GM19455 (cell line): ENCODE measurements around the gene BAHD1.

Experiments
- ATAC-seq: cut with Tn5 transposase; IDR thresholded peaks from one replicate; pipeline ENCODE4 v1.9.1; 2021; ENCODE audit not compliant: unreplicated experiment

BAHD1 gene

DNA sequence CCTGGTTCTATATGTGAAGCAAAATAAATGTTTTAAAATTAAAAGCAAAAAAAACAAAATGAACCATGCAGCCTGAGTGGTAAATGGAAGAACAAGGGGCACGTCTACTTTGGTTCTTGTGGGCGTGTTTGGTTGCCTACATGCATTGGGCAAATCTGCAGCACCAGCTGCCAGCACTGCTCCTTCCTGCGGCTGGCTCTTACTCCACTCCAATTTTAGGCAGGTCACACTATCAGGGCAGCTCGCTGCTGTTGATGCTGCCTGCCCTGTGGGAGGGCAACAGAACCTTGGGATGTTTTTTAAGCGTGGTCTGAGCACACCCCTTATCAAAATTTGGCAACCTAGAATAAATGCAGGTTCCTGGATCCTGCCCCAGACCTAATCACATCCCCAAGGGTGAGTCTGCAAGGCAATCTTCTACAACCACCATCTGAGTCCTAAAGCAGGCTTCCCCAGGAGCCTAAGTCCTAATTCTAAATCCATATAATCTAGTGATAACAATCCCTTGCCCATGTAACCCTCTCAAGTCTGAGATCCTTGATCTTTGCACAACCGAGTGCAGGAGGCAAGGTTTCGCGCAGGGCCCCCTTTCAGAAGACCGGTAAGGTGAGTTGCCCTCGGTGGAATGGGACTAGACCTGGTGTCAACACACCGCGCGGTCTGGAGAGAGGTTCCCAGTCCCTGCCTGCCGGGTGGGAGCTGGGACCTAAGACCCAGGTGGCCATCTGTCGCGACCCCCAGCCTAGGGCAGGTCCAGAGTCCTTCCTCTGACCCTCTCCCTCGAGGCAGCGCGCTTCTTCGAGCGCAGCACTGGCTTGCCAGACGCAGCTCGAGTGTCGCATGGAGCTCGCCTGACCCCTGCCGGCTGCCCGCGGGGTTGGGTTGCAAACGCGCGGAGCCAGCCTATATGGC lies 19.3 kb upstream of the BAHD1 start:
- ATAC-seq = peak; percentile 68

GRCh38 chr15:40424483-40425115 lies 16.2 kb upstream of the BAHD1 start:
- no peak for ATAC-seq

DNA sequence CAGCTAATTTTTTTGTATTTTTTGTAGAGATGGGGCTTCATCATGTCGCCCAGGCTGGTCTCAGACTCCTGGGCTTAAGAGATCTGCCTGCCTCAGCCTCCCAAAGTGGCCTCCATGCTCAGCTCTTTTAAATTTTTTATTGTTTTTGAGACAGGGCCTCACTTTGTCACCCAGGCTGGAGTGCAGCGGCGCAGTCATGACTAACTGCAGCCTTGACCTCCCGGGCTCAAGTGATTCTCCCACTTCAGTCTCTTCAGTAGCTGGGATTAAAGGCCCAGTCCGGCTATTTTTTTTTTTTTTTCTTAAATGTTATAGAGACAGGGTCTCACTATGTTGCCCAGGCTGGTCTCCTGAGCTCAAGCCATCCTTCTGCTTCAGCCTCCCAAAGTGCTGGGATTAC lies 15.1 kb upstream of the BAHD1 start:
- no peak for ATAC-seq

DNA sequence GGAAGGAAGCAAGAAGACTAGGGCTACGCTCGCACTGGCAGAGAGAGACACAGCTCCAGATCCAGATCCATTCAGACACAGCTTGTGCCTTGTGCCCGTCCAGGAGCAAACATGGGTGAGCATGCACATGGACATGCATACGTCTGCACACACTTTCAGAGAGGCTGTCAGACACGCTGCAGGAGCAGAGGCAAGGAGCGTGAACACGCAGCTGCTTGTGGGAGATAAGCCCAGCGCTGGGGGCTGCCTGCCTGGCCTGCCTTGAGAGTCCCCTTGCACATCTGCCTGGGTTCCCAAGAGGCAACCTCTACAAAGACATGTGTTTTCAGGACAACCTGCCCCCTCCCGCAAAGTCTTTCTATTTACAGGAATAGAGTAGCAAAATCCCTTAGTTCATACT lies 13.6 kb upstream of the BAHD1 start:
- ATAC-seq = no peak

DNA sequence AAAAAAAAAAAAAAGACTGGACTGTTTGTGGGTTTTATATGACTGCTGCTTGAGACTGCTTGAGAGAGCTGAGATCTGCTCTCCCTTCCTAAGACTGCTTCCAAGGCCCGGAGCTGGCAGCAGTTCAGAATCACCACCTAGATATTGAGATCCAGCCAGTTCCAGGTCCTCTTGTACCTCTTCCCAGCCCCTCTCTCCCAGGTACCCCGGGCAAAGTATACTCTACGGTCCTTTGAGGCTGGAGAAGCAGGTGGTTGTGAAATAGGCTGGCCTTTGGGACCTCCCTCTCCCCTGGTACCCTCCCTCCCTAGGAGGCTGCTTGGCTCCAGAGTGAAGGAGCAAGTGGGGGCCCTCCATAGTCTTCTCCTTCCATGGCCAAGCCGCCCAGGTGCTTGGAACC lies 12.6 kb upstream of the BAHD1 start:
- no peak for ATAC-seq

DNA sequence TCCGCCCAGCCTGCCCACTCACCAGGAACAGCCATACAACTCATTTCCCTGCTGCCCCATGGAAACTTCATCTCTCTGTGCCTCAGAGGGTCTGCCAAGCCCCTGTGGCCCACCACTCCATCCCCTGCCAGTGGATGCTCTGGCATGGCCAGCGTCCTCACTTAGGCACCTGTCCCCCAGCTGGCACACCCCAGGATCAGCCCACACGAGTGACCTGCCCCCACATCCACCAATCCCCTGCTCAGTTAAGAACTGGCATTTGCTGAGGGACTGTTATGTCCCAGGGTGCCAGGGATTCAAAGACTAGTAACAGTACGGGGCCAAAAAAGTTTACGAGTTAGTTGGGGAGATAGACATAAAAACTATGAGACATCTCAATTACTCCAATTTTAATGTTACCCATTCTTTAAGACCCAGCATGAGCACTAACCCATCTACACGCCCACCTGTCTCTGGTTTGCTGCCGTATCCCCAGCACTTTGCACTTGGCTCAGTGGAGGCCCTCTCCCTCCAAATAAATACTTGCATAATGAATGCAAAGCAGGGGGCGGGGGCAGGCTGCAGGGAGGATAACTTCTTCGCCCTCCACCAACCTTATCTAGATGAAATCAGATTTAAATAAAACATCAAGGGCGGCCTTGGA lies 11.6 kb upstream of the BAHD1 start:
- ATAC-seq = no peak

- no peak for ATAC-seq
Observed at GRCh38 chr15:40430271-40430805, 10.4 kb upstream of the BAHD1 start.

GRCh38 chr15:40435023-40435709 lies 5.6 kb upstream of the BAHD1 start:
- no peak for ATAC-seq

GRCh38 chr15:40435710-40436089 lies 5.1 kb upstream of the BAHD1 start:
- ATAC-seq = no peak

DNA sequence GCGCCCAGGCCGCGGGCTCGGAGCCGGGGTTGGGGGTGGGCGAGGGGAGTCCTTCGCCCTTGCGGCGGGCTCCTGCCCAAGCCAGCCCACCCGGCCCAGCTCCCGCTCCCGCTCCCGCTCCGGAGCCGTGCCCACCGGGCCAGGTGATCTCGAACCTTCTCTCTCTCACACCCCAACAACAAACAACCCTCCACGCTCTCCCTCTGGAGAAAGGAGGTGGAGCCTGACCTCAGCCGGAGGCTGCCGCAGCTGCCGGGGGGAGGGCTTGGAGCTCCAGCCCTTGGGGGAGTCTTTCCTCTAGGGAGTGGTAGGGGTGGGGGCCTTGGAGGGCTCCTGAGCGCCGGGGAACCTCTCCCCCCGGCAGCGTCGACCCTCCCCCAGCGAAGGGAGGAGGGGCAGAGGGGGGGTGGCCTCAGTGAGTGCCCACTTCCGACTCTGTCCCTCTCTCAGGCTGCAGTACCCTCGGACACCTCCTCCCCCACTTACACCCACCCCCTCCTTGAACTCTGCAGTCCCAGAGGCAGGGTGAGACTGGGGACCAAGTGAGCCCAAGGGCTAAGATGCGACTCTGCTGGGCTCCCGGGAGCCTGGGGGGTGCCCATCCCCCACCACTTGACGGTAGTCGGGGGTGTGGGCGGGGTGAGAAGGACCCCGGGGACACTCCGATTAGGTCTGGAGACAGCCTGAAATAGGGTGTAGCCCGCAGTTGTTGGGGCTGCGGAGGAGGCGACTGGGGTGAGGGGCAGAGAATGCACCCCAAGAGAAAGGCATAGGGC lies 4.4 kb upstream of the BAHD1 start:
- no peak for ATAC-seq

- ATAC-seq = no peak
Observed at GRCh38 chr15:40436892-40437751, 3.6 kb upstream of the BAHD1 start.

DNA sequence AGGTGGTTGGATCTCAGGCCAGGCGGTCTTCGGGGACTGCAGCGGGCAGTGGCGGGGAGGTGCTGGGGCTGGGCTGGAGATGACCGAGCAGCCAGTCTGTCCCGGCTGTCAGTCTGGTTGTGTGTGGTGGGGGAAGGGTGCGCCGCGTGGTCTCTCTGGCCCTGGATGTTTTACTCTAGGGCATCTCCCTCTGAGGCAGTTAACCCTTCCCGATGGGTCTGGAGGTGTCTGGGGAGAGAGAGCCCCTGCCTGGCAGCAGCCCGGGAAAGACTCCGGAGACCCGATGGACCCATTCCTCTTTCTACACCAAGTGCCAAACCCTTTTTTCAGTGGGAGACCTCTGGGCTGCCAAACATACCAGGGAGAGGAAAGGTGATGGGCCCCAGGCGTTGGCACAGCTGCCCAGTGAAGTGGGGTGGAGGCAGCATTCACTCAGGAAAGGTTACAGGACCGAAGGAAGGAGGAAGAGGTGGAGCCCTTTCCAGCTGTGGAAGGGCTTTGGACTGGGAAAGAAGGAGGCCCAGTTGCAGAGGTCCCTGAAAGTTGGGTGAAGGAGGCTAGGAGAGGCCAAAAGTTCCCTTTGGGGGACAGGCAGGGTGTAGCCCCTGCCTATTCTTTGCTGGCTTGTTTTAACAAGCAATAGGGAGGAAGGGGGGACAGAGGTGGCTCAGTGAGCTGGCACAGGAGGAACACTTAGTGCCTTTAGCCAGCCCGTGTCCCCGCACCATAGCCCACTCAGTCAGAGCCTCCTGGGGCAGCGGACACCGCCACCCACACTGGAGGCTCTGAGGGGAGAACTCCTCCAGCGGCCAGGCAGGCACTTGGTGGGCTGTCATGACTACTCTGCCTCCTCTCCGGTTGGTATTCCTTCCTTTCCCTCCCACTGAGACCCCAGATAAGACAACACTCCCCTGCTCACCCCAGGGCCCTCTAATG lies 2.7 kb upstream of the BAHD1 start:
- ATAC-seq = no peak

DNA sequence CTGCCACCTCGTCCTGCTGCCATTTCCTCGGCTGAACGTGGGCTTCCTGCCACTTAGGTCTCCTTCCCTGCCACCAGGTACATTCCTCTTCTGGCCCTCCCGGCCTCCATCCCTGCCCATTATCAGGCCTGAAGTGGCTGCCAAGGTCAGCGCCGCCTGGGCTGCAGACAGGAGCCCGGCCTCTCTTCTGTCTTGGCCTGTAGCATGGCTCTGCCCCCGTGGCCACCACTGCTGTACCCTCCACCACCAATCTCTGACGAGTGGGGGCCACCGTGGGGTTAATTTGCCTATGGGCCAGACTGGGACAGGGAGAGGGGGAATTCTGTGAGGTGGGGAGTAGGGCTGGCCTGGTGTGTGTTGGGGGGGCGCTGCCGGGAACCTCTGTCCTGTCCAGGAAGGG lies 2.0 kb upstream of the BAHD1 start:
- no peak for ATAC-seq

GRCh38 chr15:40439461-40439959 lies 1.2 kb upstream of the BAHD1 start:
- ATAC-seq = no peak

DNA sequence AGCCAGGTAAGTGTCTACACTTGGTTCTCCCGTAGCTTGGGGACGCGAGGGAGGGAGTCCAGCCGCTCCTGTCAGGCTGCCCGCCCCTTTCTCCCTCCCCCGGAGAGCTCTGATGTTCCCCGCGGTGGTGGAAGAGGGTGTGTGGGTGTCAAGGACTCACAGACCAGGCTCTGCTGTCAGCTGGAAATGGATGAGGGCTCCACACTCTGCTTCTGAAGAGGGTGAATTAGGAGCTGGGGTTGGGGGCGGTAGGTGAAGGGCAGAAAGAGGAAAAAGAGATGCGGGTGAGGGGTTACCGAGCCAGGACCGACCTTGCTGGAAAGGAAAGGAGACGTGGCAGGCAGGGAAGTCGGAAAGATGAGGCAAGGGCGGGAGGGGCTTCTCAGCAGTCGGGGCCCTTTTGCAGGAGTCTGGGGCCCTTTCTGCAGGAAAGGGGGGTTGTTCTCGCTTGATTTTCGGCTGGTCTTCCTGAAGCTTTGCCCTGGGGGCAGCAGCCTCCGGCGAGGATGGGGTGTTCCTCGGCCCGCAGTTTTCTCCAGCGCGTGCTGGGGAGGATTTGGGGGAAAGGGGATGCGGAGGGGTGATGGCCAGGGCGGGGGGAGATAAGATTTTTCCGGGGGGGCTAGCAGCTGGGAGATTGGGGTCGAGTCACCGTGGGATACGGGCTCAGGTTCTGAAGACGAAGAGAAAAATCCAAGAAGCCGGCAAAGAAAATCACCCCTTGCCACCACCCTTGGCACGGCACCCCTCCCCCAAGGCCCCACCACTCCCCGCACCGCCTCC lies 602 bp upstream of the BAHD1 start:
- no peak for ATAC-seq

DNA sequence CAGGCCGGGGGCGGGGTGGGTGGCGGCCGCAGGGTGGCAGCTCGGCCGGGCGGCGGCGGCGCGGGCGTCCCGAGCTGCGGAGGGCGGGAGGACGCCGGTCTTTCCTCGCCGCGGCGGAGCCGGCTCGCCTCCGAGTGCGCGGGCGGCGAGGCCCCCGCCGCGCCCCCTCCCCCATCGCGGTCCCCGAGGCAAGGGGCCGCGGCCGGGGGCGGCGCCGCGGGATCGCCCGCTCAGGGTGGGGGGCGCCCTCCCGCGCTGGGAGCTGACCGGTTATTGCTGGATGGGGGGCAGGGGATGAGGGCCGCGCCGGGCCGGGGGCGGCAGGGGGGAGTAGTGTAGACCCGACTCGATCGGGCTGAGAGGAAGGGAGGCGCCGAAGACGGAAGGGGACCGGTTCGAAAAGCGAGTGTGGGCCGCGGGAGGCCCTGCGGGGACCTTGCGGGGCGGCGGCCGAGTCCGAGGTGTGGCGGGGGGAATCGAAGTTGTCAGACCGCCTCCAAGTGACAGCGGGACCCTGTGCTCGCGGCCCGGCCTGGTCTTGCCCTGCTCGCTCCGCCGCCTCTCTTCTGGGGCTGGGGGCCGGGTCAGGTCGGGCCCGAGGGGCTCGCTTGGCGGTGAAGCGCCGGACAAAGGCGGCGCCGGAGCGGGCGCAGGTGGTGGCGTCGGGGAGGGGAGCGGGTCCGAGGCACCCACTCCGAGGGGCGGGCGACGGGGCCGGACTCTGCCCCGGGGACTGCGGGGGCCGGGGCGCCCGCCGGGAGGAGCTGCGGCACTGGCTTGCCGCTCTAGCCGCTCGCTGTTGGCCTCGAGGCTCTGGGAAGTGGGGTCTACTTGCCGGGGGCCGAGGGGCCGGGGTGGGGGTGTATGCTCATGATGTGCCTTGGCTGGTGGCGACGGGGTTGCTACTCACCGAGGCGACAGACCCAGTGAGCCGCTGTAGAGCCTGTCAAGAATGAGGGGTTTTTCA lies 1.1 kb downstream of the BAHD1 start:
- ATAC-seq = no peak
